A673 (cell line): ENCODE results near the gene ZPR1.

ENCODE experiments used
- CTCF ChIP-seq: fragments of 300-800, 200-600 bp; sonication (generic); conservative IDR thresholded peaks from 2 replicates; pipeline ENCODE4 v1.5.1; 2017; ENCODE audit warnings: low read depth, mild to moderate bottlenecking, antibody characterized with exemption, low read length, moderate library complexity, mixed read lengths
- EZH2 ChIP-seq: fragments of 200-600 bp; sonication (generic); IDR thresholded peaks from 2 replicates; pipeline ENCODE4 v1.6.1; 2017; ENCODE audit warnings: borderline replicate concordance, low read depth, mild to moderate bottlenecking, mixed read lengths, antibody characterized with exemption, low read length; ENCODE audit not compliant: poor library complexity, severe bottlenecking

GRCh38 chr11:116772443-116773202 lies 15.2 kb downstream of the ZPR1 start, which contains the start of gene BUD13:
- no peak for TF ChIP-seq CTCF
- no peak for TF ChIP-seq EZH2
